HG02943 (cell line): Measurements from ENCODE around the gene USP22.
"Not testable (repeated sequence)": the region's sequence is repeated elsewhere in the genome, so short reads cannot be mapped to it uniquely, and the experiment has no call there.

Source experiments
- ATAC-seq: cut with Tn5 transposase; IDR thresholded peaks from one replicate; pipeline ENCODE4 v1.9.1; 2021; ENCODE audit warnings: mild to moderate bottlenecking, low read depth, moderate library complexity; ENCODE audit not compliant: unreplicated experiment

The USP22 gene

DNA sequence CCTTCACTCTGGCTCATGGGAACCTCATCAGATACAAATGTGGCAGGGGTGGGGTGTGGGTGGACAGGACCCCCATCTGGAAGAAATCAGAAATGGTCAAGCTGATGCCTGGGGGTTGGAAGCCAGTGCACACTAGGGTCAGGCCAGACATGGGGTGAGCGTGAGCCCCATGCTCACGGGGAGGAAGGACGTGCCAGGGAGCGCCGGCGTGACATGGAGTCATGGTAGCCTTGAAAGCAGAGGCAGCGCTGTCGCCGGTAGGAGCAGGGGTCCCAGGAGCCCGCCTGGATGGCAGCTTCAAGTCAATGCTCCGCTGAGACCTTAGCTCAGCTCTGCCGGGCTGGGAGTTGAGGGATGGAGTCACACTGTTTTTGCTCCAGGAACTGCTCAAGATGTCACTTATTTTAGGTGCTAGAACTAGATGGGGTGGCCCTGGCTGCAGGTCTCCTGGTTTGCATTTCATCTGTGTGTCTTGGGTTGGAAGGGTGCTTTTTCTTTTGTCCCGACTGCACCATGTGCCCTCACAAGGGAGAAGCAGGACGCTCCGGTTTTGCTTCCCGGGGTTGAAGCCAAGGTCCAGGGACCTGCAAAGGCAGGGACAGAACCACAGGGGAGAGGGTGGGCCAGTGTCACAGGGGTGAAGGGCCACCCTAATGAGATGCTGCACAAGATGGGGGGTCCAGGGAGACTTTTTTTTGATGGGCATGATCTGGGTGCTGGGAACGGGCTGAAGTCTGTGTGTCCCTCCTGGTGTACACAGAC, 51.4 kb downstream of the USP22 start:
- ATAC-seq = no peak

- no peak for ATAC-seq
Measured at GRCh38 chr17:20989991-20990855, 52.6 kb downstream of the USP22 start.

DNA sequence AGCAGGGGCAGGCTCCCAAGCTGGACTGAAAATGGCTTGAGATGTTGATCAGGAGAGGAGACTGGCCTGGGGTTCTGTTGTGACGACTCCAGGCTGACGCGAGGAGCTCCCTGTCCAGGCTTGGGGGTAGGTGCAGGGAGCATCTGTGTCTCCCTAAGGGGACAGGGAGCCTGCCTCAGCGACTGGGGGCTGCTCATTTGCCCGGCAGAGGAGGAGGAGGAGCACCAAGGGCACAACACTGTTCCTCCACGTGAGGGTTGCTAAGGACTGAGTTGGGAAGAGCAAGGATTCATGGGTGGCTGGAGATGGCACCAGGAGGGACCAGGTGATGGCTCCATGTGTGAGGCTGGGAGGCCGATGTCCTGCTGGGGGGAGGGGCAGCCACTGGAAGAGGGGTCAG, 53.3 kb downstream of the USP22 start:
- ATAC-seq = no peak

DNA sequence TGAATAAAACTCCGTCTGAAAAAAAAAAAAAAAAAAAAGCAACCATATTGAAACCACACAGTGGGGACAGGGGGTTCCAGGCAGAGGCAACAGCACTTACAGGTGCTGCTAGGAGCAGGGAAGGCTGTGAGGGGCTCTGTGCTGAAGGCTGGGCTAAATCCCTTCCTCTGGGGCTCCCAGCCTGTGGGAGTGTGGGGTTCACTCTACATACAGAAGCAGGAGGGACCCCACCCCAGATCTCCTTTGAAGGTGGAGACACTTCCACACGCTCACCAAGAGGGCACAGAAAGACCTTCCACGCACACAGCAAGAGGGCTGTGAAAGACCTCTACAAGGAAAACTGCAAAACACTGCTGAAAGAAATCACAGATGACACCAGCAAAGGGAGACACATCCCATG, 53.9 kb downstream of the USP22 start:
- ATAC-seq = no peak

- ATAC-seq = no peak
Measured at GRCh38 chr17:20988001-20988636, 54.7 kb downstream of the USP22 start.

DNA sequence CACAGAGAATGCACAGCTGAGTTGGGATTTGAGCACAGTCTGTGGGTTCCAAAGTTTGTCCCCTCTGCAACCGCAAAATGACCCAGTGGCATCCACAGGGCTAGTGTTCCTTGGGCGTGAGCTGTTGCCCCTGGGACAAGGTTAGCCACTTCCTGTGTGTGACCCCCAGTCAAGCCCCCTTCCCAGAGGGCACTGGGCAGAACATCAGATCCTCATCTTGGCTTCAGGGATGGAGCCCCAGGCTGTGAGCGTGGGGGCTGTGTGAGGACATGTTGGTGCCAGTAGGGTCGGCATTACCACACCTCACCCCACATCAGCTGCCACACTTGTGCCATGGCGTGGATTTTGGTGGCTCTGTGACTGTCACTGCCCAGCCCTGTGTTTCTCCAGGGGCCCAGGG, 55.3 kb downstream of the USP22 start:
- no peak for ATAC-seq

- ATAC-seq = no peak
Measured at GRCh38 chr17:20986767-20987510, 55.9 kb downstream of the USP22 start.

DNA sequence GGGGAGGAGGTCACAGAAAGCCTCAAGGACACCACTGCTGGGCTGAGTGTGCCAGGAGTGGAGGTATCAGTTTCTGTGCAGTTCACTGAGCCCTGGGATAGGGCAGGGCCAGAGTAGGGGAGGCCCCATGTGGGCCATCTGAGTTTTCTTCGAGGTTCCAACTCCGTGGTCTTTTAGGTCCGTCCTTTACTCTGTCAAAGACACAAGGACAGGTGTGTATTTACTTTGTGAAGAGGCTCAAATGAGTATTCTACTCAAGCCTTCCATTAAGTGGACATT, 59.5 kb downstream of the USP22 start:
- no peak for ATAC-seq

GRCh38 chr17:20982589-20983358, 60.0 kb downstream of the USP22 start:
- ATAC-seq = no peak

DNA sequence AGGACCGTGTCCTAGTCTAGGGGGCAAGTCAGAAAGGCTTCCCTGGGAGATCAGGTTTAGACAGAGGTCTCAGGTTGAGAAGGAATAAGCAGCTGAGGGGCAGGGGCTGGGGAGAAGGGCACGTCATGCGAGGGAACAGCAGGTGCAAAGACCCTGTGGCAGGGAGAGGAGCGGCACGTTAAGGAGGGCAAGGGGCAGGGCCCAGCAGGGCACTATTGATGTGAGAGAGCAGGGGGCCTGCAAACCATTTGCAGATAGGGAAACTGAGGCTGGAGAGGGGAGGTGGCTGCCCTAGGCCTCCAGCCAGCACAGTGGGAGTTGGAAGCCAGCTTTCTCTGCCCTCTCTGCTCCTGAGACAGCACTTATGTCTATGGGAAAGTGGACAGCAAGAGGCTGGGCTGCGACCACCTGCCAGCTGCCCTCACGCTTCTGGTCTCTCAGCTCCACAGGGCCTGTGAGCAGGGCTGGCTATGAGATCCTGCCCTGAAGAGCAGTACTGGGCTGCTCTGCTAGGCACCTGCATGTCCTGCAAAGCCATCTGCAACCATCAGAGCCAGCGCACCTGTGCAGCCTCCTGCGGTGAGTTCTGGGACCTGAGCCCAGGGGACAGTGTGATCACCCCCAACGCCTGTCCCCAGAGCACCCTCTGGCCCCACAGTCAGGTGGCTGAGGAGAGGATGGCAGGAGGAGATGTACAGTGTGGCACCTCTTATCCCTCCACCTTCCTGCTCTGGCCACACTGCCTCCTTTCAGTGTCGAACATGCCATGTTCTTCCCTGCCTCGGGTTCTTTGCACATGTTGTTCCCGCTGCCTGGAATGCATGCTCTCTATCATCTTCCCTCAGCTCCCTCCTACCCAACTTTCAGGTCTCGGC, 61.5 kb downstream of the USP22 start:
- ATAC-seq = no peak

DNA sequence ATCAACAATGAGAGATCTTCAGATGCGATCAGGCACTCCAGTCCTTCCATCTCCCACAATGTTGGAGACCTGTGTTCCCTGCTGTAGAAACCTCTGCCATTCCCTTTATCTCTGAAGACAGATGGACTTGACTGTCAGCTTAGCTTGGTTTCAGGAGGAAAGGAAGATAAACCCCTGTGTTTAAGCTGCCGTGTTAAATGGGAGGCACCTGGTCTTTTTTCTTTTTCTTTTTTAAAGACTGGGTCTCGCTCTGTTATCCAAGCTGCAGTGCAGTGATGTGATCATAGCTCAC, 63.1 kb downstream of the USP22 start:
- no peak for ATAC-seq

GRCh38 chr17:20979007-20979791, 63.6 kb downstream of the USP22 start:
- ATAC-seq = not testable (repeated sequence)

DNA sequence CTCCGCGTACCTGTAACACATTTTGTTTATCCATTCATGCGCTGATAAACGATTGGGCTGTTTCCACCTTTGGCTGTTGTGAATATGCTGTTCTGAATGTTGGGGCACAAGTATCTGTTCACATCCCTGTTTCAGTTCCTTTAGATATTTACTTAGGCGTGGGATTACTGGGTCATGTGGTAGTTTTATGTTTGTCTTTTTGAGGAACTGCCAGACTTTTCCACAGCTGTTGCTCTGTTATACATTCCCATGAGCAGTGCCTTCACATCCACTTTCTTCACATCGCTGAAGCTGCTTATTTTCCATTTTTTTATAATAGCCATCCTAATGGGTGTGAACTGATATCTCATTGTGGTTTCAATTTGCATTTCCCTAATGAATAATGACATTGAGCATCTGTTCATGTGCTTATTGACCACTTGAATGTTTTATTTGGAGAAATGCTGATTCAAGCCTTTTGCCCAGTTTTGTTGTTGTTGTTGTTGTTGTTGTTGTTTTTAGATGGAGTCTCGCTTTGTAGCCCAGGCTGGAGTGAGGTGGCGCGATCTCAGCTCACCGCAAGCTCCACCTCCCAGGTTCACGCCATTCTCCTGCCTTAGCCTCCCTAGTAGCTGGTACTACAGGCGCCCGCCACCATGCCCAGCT, 65.1 kb downstream of the USP22 start:
- ATAC-seq = not testable (repeated sequence)

GRCh38 chr17:20975566-20975965, 67.2 kb downstream of the USP22 start:
- no peak for ATAC-seq

GRCh38 chr17:20970329-20970728, 72.5 kb downstream of the USP22 start:
- no peak for ATAC-seq

DNA sequence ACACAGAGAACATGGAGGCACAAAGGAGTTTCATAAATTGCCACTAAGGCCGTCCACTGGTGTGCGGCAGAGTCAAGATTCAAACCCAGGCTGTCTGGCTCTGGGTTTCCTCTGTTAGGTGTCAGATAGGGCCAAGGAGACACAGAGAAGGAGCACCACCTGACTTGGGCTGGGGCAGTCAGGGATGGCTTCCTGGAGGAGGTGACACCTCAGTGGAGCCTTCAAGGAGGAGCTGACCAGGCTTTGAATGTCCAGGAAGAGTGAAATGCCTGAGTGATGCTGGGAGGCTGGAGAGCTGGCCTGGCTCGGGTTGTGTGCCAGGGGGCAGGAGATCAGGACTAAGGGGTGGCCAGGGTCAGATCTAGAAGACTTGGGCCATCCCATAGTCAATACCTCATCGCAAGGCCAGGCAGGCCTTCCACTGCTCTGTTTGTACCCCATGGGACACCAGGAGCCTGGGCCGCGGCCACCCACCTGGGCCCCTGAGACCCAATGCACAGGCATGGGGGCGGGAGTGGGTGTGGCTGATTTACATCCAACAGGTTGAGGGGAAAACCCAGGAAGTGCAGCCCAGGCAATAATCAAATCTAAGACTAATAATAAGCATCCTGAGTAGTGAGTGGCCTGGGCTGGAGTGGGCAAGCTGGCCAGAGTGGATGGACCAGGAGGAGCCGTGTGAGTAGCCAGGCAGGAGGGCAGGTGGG, 73.7 kb downstream of the USP22 start:
- ATAC-seq = no peak

- no peak for ATAC-seq
Measured at GRCh38 chr17:20967776-20968175, 75.0 kb downstream of the USP22 start.

- ATAC-seq = no peak
Measured at GRCh38 chr17:20966870-20967269, 75.9 kb downstream of the USP22 start.
